ENCODE data around the gene MKI67.
A peak's percentile ranks its signal among the peaks of the same experiment; 100 is the strongest.
"Not testable (repeated sequence)": the region's sequence is repeated elsewhere in the genome, so short reads cannot be mapped to it uniquely, and the experiment has no call there.

Gene MKI67, protein sequence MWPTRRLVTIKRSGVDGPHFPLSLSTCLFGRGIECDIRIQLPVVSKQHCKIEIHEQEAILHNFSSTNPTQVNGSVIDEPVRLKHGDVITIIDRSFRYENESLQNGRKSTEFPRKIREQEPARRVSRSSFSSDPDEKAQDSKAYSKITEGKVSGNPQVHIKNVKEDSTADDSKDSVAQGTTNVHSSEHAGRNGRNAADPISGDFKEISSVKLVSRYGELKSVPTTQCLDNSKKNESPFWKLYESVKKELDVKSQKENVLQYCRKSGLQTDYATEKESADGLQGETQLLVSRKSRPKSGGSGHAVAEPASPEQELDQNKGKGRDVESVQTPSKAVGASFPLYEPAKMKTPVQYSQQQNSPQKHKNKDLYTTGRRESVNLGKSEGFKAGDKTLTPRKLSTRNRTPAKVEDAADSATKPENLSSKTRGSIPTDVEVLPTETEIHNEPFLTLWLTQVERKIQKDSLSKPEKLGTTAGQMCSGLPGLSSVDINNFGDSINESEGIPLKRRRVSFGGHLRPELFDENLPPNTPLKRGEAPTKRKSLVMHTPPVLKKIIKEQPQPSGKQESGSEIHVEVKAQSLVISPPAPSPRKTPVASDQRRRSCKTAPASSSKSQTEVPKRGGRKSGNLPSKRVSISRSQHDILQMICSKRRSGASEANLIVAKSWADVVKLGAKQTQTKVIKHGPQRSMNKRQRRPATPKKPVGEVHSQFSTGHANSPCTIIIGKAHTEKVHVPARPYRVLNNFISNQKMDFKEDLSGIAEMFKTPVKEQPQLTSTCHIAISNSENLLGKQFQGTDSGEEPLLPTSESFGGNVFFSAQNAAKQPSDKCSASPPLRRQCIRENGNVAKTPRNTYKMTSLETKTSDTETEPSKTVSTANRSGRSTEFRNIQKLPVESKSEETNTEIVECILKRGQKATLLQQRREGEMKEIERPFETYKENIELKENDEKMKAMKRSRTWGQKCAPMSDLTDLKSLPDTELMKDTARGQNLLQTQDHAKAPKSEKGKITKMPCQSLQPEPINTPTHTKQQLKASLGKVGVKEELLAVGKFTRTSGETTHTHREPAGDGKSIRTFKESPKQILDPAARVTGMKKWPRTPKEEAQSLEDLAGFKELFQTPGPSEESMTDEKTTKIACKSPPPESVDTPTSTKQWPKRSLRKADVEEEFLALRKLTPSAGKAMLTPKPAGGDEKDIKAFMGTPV (N-terminal part only)

DNA sequence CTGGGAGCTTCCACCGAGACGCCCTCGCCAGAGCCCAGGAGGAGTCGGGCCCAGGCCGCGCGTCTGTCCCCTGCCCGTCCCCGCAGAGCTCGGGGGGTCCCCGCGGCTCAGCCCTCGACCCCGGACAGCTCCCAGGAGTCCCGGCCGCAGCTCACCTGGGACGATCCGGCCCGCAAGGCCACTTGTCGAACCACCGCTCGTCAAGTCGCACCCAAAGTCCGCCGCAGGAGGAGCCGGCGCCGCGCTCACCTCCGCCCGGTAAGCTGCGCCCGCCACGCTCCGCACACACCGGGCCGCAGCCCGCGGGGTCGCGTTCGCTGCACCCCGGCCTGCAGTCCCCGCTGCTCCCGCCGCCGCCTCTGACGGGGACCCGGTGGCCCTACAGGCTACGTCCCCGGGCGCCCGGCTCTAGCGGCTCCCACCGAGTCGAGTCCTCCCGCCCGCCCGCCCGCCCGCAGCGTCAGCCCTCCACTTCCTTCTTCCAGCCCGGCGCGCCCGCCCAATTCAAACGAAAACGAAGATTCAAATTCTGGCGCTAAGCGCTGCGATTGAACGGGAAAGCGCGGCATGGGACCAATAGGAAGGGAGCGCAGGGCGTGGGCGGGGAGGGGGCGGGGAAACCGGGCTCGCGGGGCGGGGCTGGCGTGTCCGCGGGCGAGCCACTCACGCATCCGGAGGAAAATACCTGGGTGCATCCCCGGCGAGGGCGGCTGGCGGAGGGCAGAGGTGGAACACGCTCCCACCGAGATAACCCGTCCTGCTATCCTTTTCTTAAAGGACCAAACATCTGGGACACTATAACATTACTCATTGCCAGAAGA, at the start of gene MKI67:
MKI67 (minus strand) TSS at position 480 of the 821 bp plus-strand sequence. CDS start 756 bp downstream, outside the sequence.
- Mint-ChIP-seq H3K4me3 (peak within 1 kb of the TSS; percentile 91), H3K27ac (peak within 1 kb of the TSS; percentile 41), H3K27me3 (peaks cover 21% of the 10 kb centered on the region), H3K4me1 (ENCODE audit: low read depth) (peaks cover 18% of the 10 kb centered on the region), H3K36me3 (no peaks in the 10 kb centered on the region), H3K9me3 (ENCODE audit: low read depth) (no peaks in the 10 kb centered on the region)

DNA sequence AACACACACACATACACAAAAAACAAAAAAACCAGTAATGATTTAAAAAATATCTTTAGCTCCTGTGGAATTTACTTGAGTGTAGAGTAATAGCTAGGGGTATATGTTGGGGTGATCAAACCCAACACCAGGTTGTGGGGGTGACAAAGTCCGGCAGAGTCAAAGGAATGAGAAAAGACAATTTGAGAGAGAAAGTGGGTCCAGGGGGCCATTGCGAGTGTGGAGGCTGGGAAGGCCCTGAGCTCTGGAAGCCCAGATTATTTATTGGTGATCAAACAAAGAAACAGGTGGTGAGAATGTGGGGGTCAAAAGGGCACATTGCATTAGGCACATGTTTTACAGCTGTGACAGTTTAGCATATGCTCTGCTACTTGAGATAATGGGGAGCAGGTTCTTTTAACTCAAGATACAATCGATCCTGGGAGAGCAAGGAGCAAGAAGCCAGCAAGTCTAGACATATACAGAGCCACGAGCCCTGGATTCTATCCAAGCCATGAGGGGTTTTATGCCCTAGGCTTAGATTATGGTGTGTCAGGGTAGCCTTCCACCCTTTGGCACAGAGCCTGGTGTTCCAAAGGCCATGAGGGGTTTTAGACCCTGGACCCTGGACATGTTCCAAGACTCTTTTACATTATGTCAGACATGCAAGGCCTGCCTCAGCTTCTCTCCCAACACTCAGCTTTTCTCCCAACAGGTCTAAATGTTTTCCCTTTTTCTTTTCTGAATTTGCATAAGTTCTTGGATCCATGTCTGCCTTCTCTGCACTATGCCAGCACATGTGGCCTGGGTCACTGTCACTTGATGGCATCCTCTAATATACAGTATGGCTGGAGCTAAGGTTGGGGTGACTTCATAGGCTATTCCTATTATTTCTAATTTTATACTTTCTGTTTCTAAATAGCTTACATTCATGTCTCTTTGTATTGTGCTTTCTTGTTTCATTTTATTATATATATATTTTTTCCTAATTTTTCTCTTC, 48.6 kb upstream of the MKI67 start:
- no peak overlapping the region for H3K27ac Mint-ChIP-seq
- no peaks in the 10 kb centered on the region for H3K27me3 Mint-ChIP-seq
- H3K4me3 Mint-ChIP-seq = no peak overlapping the region
- H3K9me3 Mint-ChIP-seq (ENCODE audit: low read depth) = peaks cover 8% of the 10 kb centered on the region
- H3K36me3 Mint-ChIP-seq = peaks cover 7% of the 10 kb centered on the region
- peaks cover 6% of the 10 kb centered on the region for H3K4me1 Mint-ChIP-seq (ENCODE audit: low read depth)

DNA sequence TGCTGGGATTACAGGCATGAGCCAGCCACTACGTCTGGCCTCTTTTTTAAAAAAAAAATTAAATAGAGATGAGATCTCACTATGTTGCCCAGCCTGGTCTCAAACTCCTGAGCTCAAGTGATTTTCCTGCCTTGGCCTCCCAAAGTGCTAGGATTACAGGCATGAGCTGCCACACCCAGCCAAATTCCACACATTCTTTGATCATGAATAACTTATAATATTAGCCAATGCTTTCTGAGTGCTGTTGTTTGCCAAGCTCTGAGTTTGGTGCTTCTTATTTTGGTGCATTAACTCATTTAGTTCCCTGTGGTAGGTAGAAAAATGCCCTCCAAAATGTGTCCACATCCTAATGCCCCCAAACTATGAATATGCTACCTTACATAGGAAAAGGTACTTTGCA, 47.2 kb upstream of the MKI67 start:
- no peak overlapping the region for H3K27ac Mint-ChIP-seq
- no peak overlapping the region for H3K4me3 Mint-ChIP-seq
- peaks cover 7% of the 10 kb centered on the region for H3K36me3 Mint-ChIP-seq
- peaks cover under 1% of the 10 kb centered on the region for H3K4me1 Mint-ChIP-seq (ENCODE audit: low read depth)
- H3K27me3 Mint-ChIP-seq = no peaks in the 10 kb centered on the region
- H3K9me3 Mint-ChIP-seq (ENCODE audit: low read depth) = peaks cover 8% of the 10 kb centered on the region

DNA sequence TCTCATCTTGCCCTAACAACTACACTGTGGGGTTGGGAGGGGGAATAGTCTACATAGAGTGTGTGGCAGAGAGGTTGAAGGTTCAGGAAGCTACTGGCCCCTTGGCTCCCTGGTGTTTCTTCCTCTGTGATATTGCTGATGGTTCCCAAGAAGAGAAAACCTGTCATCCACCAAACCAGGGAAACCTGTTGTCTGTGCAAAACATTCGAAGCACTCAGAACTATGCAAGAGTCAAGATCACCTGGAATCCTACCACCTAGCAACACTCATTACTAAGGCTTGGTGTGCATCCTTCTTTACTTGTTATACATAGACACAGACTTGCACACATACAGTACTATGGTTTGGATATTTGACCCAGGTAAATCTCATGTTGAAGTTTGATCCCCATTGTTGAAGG, 46.5 kb upstream of the MKI67 start:
- Mint-ChIP-seq H3K36me3 (peaks cover 7% of the 10 kb centered on the region), H3K4me1 (ENCODE audit: low read depth) (no peaks in the 10 kb centered on the region), H3K9me3 (ENCODE audit: low read depth) (peaks cover 8% of the 10 kb centered on the region), H3K27me3 (no peaks in the 10 kb centered on the region), H3K27ac (no peak overlapping the region), H3K4me3 (no peak overlapping the region)

- H3K27ac Mint-ChIP-seq = no peak overlapping the region
- H3K4me3 Mint-ChIP-seq = no peak overlapping the region
- H3K27me3 Mint-ChIP-seq = no peaks in the 10 kb centered on the region
- peaks cover 7% of the 10 kb centered on the region for H3K36me3 Mint-ChIP-seq
- H3K4me1 Mint-ChIP-seq (ENCODE audit: low read depth) = no peaks in the 10 kb centered on the region
- H3K9me3 Mint-ChIP-seq (ENCODE audit: low read depth) = peaks cover 8% of the 10 kb centered on the region
These were observed 43.7 kb upstream of the MKI67 start for GRCh38 chr10:128169811-128170379.

DNA sequence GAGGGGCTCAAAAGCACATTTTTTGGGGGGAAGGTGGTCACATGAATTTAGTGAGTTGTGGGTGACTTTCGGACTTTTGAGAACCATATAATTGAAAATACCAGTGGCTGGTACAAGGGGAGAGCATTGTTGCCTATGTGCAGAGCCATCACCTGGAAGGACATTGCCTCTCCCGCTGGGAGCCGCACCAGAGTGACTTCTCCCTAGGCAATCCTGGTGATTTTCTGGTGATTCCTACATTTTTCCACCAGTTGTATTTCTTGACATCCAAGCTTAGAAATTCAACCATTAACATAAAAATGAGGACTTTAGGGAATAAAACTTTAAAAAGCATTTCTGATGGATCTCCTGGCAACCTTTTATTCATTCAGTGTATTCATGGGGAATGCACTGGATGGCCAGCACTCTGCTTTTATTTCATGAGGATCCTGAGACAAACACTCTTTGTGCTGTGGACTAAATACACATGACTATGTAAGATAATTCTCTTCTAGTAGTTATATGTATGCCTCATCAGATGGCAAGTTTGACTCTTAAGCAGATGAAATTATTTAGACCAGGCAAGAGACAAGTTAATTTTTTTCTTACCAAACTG, 41.8 kb upstream of the MKI67 start:
- Mint-ChIP-seq H3K27me3 (no peaks in the 10 kb centered on the region), H3K4me1 (ENCODE audit: low read depth) (no peaks in the 10 kb centered on the region), H3K4me3 (no peak overlapping the region), H3K27ac (no peak overlapping the region), H3K9me3 (ENCODE audit: low read depth) (no peaks in the 10 kb centered on the region), H3K36me3 (no peaks in the 10 kb centered on the region)

GRCh38 chr10:128167123-128167522, 40.9 kb upstream of the MKI67 start:
- not testable (repeated sequence) for H3K27me3 Mint-ChIP-seq; H3K4me3 Mint-ChIP-seq; H3K36me3 Mint-ChIP-seq; H3K4me1 Mint-ChIP-seq (ENCODE audit: low read depth); H3K27ac Mint-ChIP-seq; H3K9me3 Mint-ChIP-seq (ENCODE audit: low read depth)

DNA sequence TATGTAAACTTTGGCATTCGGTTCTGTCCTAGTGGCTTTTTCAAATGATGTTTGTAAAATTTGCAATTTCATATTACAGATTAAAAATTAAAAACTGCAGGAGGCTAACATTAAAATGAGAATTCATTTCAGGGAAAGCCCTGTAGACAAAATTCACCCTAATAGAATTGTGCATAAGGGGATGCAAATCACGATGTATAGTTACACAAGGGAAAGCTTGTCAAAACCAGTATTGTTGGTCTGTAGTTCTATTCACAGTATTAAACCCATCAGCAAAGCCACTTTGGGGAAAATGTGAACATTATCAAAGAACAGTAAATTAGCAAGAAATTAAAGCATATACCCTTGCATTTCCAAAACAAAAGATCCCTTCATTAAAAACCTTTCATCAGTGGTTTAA, 39.9 kb upstream of the MKI67 start:
- Mint-ChIP-seq H3K4me3 (no peak overlapping the region), H3K9me3 (ENCODE audit: low read depth) (no peaks in the 10 kb centered on the region), H3K27me3 (no peaks in the 10 kb centered on the region), H3K4me1 (ENCODE audit: low read depth) (no peaks in the 10 kb centered on the region), H3K27ac (no peak overlapping the region), H3K36me3 (no peaks in the 10 kb centered on the region)

DNA sequence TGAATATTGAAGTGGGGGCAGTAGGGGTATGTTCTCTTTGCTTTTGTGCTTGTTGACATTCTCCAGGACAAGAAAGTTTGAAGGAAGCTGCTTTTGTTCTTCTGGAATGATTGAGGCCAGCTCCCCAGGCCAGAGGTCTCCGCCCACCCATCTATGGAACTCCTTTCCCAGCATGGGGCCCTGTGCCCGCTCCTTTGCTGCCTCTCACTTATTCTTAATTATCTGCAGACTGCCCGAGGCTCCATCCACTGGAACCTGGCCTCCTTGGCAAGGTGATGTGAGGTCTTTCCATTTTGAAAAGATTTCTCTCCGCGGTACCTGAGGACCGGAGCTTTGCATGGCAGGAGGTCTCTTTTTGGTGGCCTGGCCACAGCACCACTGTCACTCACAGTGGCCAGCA, 39.3 kb upstream of the MKI67 start:
- Mint-ChIP-seq H3K4me1 (ENCODE audit: low read depth) (no peaks in the 10 kb centered on the region), H3K27ac (no peak overlapping the region), H3K27me3 (no peaks in the 10 kb centered on the region), H3K36me3 (no peaks in the 10 kb centered on the region), H3K4me3 (no peak overlapping the region), H3K9me3 (ENCODE audit: low read depth) (no peaks in the 10 kb centered on the region)

DNA sequence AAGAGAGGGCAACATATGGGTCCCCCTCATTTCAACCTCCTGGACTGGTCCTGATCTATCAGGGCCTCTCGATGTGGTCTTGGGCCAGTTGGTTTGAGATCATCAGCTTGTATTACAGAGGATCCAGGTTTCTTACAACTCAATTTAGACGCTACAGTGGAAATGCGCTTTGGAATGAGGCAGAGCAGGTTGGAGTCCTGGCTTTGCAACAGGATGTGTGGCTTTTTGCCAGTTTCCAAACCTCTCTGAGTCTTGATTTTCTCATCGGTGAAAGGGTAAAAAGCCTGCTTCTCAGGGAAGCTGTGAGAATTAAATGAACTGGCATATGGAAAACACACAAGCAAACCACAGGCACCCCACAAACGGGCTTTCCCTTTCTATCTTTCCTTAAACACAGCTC, 37.5 kb upstream of the MKI67 start:
- no peak overlapping the region for H3K4me3 Mint-ChIP-seq
- no peaks in the 10 kb centered on the region for H3K4me1 Mint-ChIP-seq (ENCODE audit: low read depth)
- H3K36me3 Mint-ChIP-seq = no peaks in the 10 kb centered on the region
- H3K27ac Mint-ChIP-seq = no peak overlapping the region
- H3K27me3 Mint-ChIP-seq = no peaks in the 10 kb centered on the region
- no peaks in the 10 kb centered on the region for H3K9me3 Mint-ChIP-seq (ENCODE audit: low read depth)

- no peak overlapping the region for H3K4me3 Mint-ChIP-seq
These were observed 34.8 kb upstream of the MKI67 start for GRCh38 chr10:128161031-128161430.

DNA sequence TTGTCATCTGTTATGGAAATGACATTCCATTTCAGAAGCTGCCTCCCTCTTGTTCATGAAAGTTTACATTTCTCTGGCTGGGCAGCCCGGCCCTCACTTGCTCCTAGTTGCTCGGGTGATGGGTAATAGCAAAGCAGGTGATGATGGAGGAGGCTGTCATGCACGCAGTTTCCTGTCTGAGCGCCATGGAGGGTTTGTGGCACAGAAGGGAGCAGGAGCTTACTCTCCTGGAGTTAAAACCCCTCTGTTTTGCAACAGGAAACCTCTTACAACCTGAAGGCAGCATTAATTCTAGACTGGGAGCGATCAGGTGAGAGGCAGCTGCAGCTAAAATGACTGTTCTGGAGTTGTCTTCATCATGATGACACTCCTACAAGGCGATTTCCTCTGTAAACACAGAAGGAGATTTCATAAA, 34.1 kb upstream of the MKI67 start:
- Mint-ChIP-seq H3K27me3 (peaks cover 2% of the 10 kb centered on the region), H3K9me3 (ENCODE audit: low read depth) (no peaks in the 10 kb centered on the region), H3K36me3 (no peaks in the 10 kb centered on the region), H3K4me3 (no peak overlapping the region), H3K27ac (no peak overlapping the region), H3K4me1 (ENCODE audit: low read depth) (no peaks in the 10 kb centered on the region)

More at GRCh38 chr10:128161031-128161430, 34.8 kb upstream of the MKI67 start:
- Mint-ChIP-seq H3K9me3 (ENCODE audit: low read depth) (no peaks in the 10 kb centered on the region), H3K36me3 (no peaks in the 10 kb centered on the region), H3K27ac (no peak overlapping the region), H3K27me3 (no peaks in the 10 kb centered on the region), H3K4me1 (ENCODE audit: low read depth) (no peaks in the 10 kb centered on the region)
